ENCODE measurements around the gene NFIC.
"Not testable (repeated sequence)": the region's sequence is repeated elsewhere in the genome, so short reads cannot be mapped to it uniquely, and the experiment has no call there.

The NFIC gene

DNA sequence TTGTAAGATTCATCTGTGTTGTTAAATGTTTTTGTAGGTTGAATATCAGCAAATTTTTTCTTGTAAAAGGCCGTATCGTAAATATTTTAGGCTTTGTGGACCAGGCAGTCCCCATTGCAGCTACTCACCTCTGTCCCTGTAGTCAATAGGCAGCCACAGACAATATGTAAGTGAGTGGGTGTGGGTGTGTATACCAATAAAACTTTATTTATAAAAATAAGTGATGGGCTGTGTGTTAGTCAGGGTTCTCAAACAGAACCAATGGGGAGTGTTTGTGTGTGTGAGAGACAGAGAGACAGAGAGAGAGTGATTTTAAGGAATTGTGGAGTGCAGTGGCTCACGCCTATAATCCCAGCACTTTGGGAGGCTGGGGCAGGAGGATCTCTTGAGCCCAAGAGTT is 37.6 kb upstream of the NFIC start:
- Histone ChIP-seq H3K36me3 (ENCODE audit: insufficient read depth, low read length) (no peaks in the 10 kb centered on the region), H3K4me3 (ENCODE audit: low read length) (no peak overlapping the region), H3K9ac (ENCODE audit: low read depth, low read length) (no peak overlapping the region), H3K27me3 (ENCODE audit: control insufficient read depth, insufficient read depth, low read length) (peaks cover under 1% of the 10 kb centered on the region), H3K4me2 (ENCODE audit: low read length) (no peak overlapping the region), H3K4me1 (ENCODE audit: control insufficient read depth, insufficient read depth, low read length) (no peaks in the 10 kb centered on the region), H3K9me3 (replicated peaks; ENCODE audit: low read length) (no peaks in the 10 kb centered on the region)

DNA sequence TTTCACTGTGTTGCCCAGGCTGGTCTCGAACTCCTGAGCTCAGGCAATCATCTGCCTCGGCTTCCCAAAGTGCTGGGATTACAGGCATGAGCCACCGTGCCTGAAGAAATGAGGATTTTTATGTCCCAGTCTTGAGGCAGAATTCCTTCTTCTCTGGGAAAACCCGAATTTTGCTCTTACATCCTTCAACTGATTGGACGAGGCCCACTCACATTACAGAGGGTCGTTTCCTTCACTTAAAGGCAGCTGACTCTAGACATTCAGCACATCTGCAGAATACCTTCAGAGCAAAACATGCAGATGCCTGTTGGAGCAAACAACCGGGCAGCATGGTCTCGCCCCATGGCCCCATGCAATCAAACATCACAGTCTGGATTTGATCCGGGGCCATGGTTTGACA is 36.3 kb upstream of the NFIC start:
- Histone ChIP-seq H3K27me3 (ENCODE audit: control insufficient read depth, insufficient read depth, low read length) (no peaks in the 10 kb centered on the region), H3K4me3 (ENCODE audit: low read length) (no peak overlapping the region), H3K4me1 (ENCODE audit: control insufficient read depth, insufficient read depth, low read length) (peaks cover under 1% of the 10 kb centered on the region), H3K4me2 (ENCODE audit: low read length) (no peak overlapping the region), H3K9ac (ENCODE audit: low read depth, low read length) (no peak overlapping the region), H3K36me3 (ENCODE audit: insufficient read depth, low read length) (no peaks in the 10 kb centered on the region), H3K9me3 (replicated peaks; ENCODE audit: low read length) (no peaks in the 10 kb centered on the region)

DNA sequence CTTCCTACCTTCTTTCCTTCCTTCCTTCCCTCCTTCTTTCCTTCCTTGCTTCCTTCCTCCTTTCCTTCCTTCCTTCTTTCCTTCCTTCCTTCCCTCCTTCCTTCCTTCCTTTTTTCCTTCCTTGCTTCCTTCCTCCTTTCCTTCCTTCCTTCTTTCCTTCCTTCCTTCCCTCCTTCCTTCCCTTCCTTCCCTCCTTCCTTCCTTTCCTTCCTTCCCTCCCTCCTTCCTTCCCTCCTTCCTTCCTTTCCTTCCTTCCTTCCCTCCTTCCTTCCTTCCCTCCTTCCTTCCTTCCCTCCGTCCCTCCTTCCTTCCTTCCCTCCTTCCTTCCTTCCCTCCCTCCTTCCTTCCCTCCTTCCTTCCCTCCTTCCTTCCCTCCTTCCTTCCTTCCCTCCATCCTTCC is 34.2 kb upstream of the NFIC start:
- H3K27me3 ChIP-seq (ENCODE audit: control insufficient read depth, insufficient read depth, low read length); H3K4me3 ChIP-seq (ENCODE audit: low read length); H3K4me2 ChIP-seq (ENCODE audit: low read length); H3K36me3 ChIP-seq (ENCODE audit: insufficient read depth, low read length); H3K9ac ChIP-seq (ENCODE audit: low read depth, low read length); H3K9me3 ChIP-seq (replicated peaks; ENCODE audit: low read length): not testable (repeated sequence)
- peaks cover 22% of the 10 kb centered on the region for H3K4me1 ChIP-seq (ENCODE audit: control insufficient read depth, insufficient read depth, low read length)

DNA sequence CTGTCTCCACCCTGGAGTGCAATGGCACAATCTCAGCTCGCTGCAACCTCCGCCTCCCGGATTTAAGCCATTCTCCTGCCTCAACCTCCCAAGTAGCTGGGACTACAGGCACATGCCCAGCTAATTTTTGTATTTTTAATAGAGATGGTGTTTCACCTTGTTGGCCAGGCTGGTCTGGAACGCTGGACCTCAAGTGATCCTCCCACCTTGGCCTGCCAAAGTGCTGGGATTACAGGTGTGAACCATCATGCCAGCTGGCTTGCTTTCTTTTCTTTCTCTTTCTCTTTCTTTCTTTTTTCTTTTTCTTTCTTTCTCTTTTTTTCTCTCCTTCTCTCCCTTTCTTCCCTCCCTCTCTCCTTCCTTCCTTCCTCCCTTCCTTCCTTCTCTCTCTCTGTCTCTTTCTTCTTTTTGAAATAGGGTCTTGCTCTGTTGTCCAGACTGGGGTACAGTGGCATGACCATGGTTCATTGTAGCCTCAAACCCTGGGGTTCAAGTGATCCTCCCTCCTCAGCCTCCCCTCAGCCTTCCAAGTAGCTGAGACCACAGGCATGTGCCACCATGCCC is 33.3 kb upstream of the NFIC start:
- Histone ChIP-seq H3K9ac (ENCODE audit: low read depth, low read length) (no peak overlapping the region), H3K36me3 (ENCODE audit: insufficient read depth, low read length) (no peaks in the 10 kb centered on the region), H3K9me3 (replicated peaks; ENCODE audit: low read length) (no peaks in the 10 kb centered on the region), H3K4me3 (ENCODE audit: low read length) (no peak overlapping the region), H3K4me1 (ENCODE audit: control insufficient read depth, insufficient read depth, low read length) (peaks cover 27% of the 10 kb centered on the region), H3K4me2 (ENCODE audit: low read length) (no peak overlapping the region), H3K27me3 (ENCODE audit: control insufficient read depth, insufficient read depth, low read length) (no peaks in the 10 kb centered on the region)

DNA sequence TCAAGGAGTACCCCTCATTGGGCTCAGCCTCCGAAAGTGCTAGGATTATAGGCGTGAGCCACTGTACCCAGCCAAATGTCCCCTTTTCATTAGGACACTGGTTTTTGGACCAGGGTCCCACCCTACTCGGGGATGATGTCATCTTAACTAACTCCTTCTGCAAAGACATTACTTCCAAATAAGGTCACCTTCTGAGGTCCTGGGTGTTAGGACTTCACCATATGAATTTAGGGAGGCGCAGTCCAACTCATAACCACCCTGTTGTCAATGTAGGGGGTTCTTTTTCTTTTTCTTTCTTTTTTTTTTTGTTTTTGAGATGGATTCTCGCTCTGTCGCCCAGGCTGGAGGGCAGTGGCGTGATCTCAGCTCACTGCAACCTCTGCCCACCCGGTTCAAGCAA is 32.7 kb upstream of the NFIC start:
- Histone ChIP-seq H3K36me3 (ENCODE audit: insufficient read depth, low read length) (no peaks in the 10 kb centered on the region), H3K27me3 (ENCODE audit: control insufficient read depth, insufficient read depth, low read length) (no peaks in the 10 kb centered on the region), H3K4me3 (ENCODE audit: low read length) (no peak overlapping the region), H3K9ac (ENCODE audit: low read depth, low read length) (no peak overlapping the region), H3K4me1 (ENCODE audit: control insufficient read depth, insufficient read depth, low read length) (peaks cover 31% of the 10 kb centered on the region), H3K9me3 (replicated peaks; ENCODE audit: low read length) (no peaks in the 10 kb centered on the region), H3K4me2 (ENCODE audit: low read length) (no peak overlapping the region)

DNA sequence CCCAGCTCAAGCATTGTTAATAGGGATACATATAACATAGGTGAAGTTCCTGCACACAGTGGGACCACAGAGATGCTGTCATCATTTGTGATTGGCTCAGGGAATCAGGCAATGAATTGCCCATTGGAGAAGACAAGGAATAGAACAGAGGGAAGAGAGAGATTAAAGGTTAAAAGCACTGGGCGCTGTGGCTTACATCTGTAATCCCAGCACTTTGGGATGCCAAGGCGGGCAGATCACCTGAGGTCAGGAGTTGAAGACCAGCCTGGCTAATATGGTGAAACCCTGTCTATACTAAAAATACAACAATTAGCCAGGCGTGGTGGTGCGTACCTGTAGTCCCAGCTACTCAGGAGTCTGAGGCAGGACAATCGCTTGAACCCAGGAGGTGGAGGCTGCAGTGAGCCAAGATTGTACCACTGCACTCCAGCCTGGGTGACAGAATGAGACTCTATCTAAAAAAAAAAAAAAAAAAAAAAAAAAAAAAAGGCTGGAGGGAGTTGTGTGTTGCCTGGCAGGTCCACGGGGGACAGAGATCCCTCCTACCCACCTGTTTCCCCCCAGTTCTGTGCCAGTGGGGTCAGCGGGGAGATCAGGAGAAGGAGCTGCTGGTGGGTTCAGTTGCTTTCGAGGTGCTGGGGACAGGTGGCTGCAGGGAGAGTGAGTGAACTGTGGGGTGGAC is 31.5 kb upstream of the NFIC start:
- H3K9me3 ChIP-seq (replicated peaks; ENCODE audit: low read length); H3K27me3 ChIP-seq (ENCODE audit: control insufficient read depth, insufficient read depth, low read length); H3K4me3 ChIP-seq (ENCODE audit: low read length); H3K9ac ChIP-seq (ENCODE audit: low read depth, low read length); H3K36me3 ChIP-seq (ENCODE audit: insufficient read depth, low read length): not testable (repeated sequence)
- peak overlapping the region; percentile 71 for H3K4me2 ChIP-seq (ENCODE audit: low read length)
- H3K4me1 ChIP-seq (ENCODE audit: control insufficient read depth, insufficient read depth, low read length), result peaks cover 33% of the 10 kb centered on the region

DNA sequence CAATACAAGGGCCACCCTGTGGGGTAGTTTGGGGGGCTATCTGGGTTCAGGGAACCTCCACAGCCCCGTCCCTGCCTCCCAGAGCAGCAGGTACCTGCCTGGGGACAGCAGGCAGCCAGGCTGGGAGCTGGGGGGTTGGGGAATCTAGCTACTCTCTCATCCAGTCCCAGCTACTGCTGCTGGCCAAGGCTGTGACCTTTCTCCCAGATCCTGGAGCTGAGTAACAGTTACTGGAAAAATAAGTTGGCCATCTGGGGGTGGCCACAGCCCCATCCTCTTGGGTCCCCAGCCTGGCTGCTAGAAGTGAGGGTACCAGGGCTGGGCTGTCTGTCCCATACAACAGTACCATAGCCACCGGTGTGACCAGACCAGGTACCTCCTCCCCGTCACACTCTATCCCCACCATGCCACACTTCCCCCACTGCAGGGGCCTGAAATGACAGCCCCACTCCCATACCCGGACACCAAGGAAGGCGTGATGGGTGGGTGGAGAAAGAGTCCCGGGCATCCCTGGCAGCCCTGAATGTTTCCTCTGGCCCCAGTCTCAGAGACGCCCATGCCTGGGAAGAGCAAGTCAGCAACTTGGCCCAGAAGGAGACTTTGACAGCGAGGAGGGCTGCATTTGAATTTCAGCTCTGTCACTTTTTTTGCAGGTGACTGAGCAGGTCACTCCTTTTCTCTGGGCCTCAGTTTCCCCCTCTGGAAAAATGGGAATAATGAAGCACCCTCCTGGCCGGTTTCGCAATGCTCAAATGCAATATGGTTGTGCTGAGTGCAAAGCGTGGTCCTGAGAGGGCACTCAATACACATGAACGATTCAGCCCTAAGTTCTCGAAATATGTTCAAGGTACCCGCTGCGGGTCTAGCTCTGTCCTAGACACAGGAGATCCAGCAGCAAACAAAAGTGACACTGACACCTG is 30.7 kb upstream of the NFIC start:
- Histone ChIP-seq H3K9ac (ENCODE audit: low read depth, low read length) (peak overlapping the region; percentile 72), H3K4me3 (ENCODE audit: low read length) (peak overlapping the region; percentile 21), H3K36me3 (ENCODE audit: insufficient read depth, low read length) (no peaks in the 10 kb centered on the region), H3K27me3 (ENCODE audit: control insufficient read depth, insufficient read depth, low read length) (no peaks in the 10 kb centered on the region), H3K4me2 (ENCODE audit: low read length) (peak overlapping the region; percentile 71), H3K9me3 (replicated peaks; ENCODE audit: low read length) (no peaks in the 10 kb centered on the region), H3K4me1 (ENCODE audit: control insufficient read depth, insufficient read depth, low read length) (peaks cover 33% of the 10 kb centered on the region)

DNA sequence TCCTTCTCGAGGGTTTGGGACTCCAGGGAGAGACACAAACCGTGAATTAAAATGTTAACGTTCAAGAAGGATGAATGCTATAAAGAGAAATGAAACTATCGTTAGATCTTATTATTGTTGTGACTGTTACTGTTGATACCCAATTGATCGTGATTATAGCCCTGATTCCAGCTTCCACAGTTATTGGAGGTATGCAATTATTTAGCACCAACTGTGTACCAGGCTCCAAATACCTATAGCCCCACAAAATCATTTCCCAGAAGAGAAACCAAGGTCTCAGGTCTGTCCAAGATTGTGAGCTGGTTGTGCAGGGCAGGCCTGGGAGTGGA is 30.1 kb upstream of the NFIC start:
- H3K9ac ChIP-seq (ENCODE audit: low read depth, low read length), result peak overlapping the region; percentile 72
- peak overlapping the region; percentile 21 for H3K4me3 ChIP-seq (ENCODE audit: low read length)
- H3K9me3 ChIP-seq (replicated peaks; ENCODE audit: low read length), result no peaks in the 10 kb centered on the region
- no peaks in the 10 kb centered on the region for H3K27me3 ChIP-seq (ENCODE audit: control insufficient read depth, insufficient read depth, low read length)
- peaks cover 33% of the 10 kb centered on the region for H3K4me1 ChIP-seq (ENCODE audit: control insufficient read depth, insufficient read depth, low read length)
- H3K36me3 ChIP-seq (ENCODE audit: insufficient read depth, low read length), result no peaks in the 10 kb centered on the region
- peak overlapping the region; percentile 71 for H3K4me2 ChIP-seq (ENCODE audit: low read length)

DNA sequence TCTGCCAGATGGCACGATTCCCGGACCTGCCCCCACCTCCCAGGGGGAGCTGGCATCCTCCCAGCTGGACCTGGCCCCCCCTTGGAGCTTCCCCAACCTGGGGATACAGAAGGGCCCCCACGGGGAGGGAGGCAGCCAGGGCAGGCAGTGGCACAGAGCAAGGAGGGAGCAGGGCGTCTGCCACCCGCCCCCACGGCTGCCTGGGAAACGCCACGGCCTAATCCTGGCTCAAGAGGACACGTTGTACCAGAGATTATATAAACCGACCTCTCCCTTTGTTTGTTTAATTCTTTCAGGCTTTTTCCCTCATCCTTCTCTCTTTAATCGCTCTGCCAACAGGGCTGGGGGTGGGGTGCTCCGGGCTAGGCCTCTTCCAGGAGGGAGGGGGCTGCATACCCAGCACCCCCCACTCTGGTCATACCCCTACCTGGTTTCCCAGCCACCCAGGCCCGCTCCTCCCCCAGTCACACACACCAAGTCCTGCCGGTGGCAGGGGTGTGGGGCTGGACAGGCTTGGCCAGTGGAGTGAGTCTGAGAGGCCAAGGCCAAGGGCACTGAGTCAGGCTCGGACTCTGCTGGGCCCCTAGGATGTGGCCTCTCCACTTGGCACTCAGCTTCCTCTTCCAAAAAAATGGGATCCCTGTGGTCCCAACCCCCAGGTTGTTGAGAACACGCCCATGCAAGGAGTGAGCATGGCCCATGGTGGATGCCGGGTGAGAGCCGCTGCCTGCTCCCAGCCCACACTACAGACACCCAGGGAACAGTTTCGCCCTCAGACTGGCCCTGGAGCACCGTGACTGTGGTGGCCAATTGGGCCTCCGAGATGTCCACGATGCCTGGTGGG is 29.5 kb upstream of the NFIC start:
- H3K36me3 ChIP-seq (ENCODE audit: insufficient read depth, low read length), result no peaks in the 10 kb centered on the region
- H3K27me3 ChIP-seq (ENCODE audit: control insufficient read depth, insufficient read depth, low read length), result no peaks in the 10 kb centered on the region
- peaks cover 33% of the 10 kb centered on the region for H3K4me1 ChIP-seq (ENCODE audit: control insufficient read depth, insufficient read depth, low read length)
- H3K9ac ChIP-seq (ENCODE audit: low read depth, low read length), result peak overlapping the region; percentile 72
- H3K4me2 ChIP-seq (ENCODE audit: low read length), result peak overlapping the region; percentile 71
- peak overlapping the region; percentile 21 for H3K4me3 ChIP-seq (ENCODE audit: low read length)
- no peaks in the 10 kb centered on the region for H3K9me3 ChIP-seq (replicated peaks; ENCODE audit: low read length)

DNA sequence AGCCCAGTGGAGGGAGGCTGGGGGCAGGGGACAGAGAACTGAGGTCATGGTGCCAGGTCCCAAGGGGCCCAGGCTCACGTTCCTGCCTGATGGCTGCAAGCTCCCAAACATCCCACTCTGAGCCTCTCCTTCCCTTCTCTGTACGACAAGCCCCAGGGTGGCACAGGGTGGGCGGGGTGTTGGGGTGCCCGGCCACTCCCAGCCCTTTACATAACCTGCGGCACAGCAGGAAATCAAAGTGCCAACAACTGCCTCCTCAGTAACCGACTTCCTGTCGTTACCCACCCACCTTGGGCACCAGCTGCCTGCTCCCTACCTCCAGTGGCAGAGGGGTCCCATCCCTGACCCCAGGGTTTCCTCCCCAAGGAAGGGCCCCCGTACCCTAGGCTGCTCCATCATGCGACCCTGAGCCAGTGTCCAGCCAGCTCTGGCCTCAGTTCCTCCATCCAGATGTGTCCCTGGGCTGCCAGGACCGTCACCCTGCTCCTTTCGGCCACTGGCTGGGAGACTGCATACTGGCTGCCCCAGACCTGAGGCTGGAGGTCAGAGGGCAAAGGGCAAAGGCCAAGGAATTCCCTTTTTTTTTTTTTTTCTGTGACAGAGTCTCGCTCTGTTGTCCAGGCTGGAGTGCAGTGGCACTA is 27.7 kb upstream of the NFIC start:
- Histone ChIP-seq H3K4me1 (ENCODE audit: control insufficient read depth, insufficient read depth, low read length) (peaks cover 40% of the 10 kb centered on the region), H3K36me3 (ENCODE audit: insufficient read depth, low read length) (no peaks in the 10 kb centered on the region), H3K4me3 (ENCODE audit: low read length) (no peak overlapping the region), H3K9me3 (replicated peaks; ENCODE audit: low read length) (no peaks in the 10 kb centered on the region), H3K9ac (ENCODE audit: low read depth, low read length) (no peak overlapping the region), H3K4me2 (ENCODE audit: low read length) (no peak overlapping the region), H3K27me3 (ENCODE audit: control insufficient read depth, insufficient read depth, low read length) (no peaks in the 10 kb centered on the region)

DNA sequence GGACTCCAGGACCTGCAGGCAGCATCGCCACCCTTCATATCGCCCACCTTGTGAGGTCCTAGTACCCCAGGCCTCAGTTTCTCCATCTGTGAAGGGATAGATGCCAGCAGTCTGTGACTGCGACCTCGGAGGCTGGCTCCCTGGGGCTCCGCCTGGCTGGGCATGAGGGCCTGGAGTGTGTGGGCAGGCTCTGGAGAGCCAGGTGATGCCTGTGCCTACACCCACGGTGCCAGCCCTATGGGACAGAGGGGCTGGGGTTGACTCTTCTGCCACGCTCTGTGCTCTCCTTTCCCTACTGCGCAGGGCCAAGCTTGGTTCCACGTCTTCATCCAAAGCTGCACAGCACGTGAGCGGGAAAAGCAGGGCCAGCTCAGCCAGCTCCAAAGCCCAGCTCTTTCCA is 26.0 kb upstream of the NFIC start:
- Histone ChIP-seq H3K36me3 (ENCODE audit: insufficient read depth, low read length) (no peaks in the 10 kb centered on the region), H3K4me2 (ENCODE audit: low read length) (no peak overlapping the region), H3K9ac (ENCODE audit: low read depth, low read length) (no peak overlapping the region), H3K9me3 (replicated peaks; ENCODE audit: low read length) (no peaks in the 10 kb centered on the region), H3K4me3 (ENCODE audit: low read length) (no peak overlapping the region), H3K4me1 (ENCODE audit: control insufficient read depth, insufficient read depth, low read length) (peaks cover 44% of the 10 kb centered on the region), H3K27me3 (ENCODE audit: control insufficient read depth, insufficient read depth, low read length) (no peaks in the 10 kb centered on the region)
